ENCODE measurements around the gene BBS1.

- TF ChIP-seq CTCF (conservative IDR thresholded peaks at IDR 0.05; ENCODE audit: low read length) (no peak), EZH2phosphoT487 (IDR thresholded peaks at IDR 0.05; ENCODE audit: borderline replicate concordance, low read depth, low read length) (no peak)
These were observed 55.8 kb downstream of the BBS1 start for GRCh38 chr11:66566221-66566620.
